ENCODE results near the gene SFXN5. TPM values are rescaled to one million over a fixed set of nuclear protein-coding genes. Genes with fewer than 3 reads are reported as not detected.

The SFXN5 gene
- total RNA-seq, 1 experiment from 2014 or later, result 31.3 TPM

DNA sequence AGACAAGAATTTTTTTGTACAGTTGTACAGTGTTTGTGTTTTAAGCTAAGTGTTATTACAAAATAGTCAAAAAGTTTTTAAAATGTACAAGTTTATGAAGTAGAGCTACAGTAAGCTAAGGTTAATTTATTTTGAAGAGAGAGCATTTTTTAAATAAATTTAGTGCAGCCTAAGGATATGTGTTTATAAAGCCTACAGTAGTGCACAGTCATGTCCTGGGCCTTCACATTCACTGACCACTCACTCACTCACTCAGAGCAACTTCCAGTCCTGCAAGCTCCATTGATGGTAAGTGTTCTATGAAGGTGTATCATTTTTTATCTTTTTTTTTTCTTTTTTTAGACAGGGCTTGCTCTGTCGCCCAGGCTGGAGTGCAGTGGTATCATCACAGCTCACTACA, 44.2 kb downstream of the SFXN5 start:
- POLR2A ChIA-PET, result no interaction called here
- Histone ChIP-seq H3K4me1 (peaks cover 20% of the 10 kb centered on the region), H3K36me3 (ENCODE audit: control insufficient read depth, insufficient read depth, low read length) (no peaks in the 10 kb centered on the region), H3K9me3 (no peaks in the 10 kb centered on the region), H3K4me3 (ENCODE audit: low read depth, low read length) (no peak overlapping the region), H3K27me3 (replicated peaks; ENCODE audit: control insufficient read depth, insufficient read depth, low read length) (no peaks in the 10 kb centered on the region)
- no peak overlapping the region for H3K4me3 Mint-ChIP-seq (ENCODE audit: unreplicated experiment)
- H3K9me3 Mint-ChIP-seq (ENCODE audit: unreplicated experiment), result no peaks in the 10 kb centered on the region
- no peaks in the 10 kb centered on the region for H3K27me3 Mint-ChIP-seq (ENCODE audit: insufficient read depth, unreplicated experiment)
- BruUV-seq (replicated peaks), result no TSS peak
- H3K27ac Mint-ChIP-seq (ENCODE audit: unreplicated experiment), result no peak overlapping the region
- DNase-seq, result no peak
- intact Hi-C loops (cut with micrococcal nuclease; ENCODE audit: unreplicated experiment), result no loop called here
- TF ChIP-seq, protein P1, sequence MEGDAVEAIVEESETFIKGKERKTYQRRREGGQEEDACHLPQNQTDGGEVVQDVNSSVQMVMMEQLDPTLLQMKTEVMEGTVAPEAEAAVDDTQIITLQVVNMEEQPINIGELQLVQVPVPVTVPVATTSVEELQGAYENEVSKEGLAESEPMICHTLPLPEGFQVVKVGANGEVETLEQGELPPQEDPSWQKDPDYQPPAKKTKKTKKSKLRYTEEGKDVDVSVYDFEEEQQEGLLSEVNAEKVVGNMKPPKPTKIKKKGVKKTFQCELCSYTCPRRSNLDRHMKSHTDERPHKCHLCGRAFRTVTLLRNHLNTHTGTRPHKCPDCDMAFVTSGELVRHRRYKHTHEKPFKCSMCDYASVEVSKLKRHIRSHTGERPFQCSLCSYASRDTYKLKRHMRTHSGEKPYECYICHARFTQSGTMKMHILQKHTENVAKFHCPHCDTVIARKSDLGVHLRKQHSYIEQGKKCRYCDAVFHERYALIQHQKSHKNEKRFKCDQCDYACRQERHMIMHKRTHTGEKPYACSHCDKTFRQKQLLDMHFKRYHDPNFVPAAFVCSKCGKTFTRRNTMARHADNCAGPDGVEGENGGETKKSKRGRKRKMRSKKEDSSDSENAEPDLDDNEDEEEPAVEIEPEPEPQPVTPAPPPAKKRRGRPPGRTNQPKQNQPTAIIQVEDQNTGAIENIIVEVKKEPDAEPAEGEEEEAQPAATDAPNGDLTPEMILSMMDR (IDR thresholded peaks at IDR 0.05; ENCODE audit: insufficient read depth in 1 of 2, low read depth in 1 of 2, low read length in 1 of 2, severe bottlenecking in 1 of 2, unreplicated experiment in 1 of 2), result no peak
- CTCF ChIA-PET, result no interaction called here
- H3K36me3 Mint-ChIP-seq (ENCODE audit: insufficient read depth, unreplicated experiment), result peaks cover 6% of the 10 kb centered on the region
- H3K4me1 Mint-ChIP-seq (ENCODE audit: low read depth, unreplicated experiment), result peaks cover 12% of the 10 kb centered on the region

DNA sequence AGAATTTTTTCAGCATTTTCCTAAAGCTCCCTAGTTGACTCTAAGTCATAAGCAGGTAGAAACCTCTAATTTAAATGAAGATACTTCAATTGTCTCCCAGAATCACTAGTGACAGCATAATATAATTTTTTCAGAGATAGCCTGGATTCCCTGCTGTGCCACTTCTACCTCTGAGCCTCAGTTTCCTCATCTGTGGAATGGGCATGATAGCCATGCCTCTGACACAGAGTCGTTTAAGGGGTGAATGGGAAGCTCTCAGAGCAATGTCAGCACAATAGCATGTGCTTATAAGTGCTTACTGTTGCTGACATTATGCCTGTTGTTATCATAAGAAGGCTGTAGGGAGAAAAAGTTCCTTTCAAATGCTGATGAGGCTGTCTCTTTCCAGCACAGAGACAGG, 48.0 kb downstream of the SFXN5 start:
- CTCF ChIA-PET, result no interaction called here
- Histone ChIP-seq H3K4me1 (peaks cover 16% of the 10 kb centered on the region), H3K27me3 (replicated peaks; ENCODE audit: control insufficient read depth, insufficient read depth, low read length) (no peaks in the 10 kb centered on the region), H3K4me3 (ENCODE audit: low read depth, low read length) (no peak overlapping the region), H3K36me3 (ENCODE audit: control insufficient read depth, insufficient read depth, low read length) (peaks cover 1% of the 10 kb centered on the region), H3K9me3 (no peaks in the 10 kb centered on the region)
- H3K4me1 Mint-ChIP-seq (ENCODE audit: low read depth, unreplicated experiment), result no peaks in the 10 kb centered on the region
- DNase-seq, result no peak
- intact Hi-C loops (cut with micrococcal nuclease; ENCODE audit: unreplicated experiment), result no loop called here
- H3K27me3 Mint-ChIP-seq (ENCODE audit: insufficient read depth, unreplicated experiment), result no peaks in the 10 kb centered on the region
- no peak overlapping the region for H3K4me3 Mint-ChIP-seq (ENCODE audit: unreplicated experiment)
- no TSS peak for BruUV-seq (replicated peaks)
- no peaks in the 10 kb centered on the region for H3K9me3 Mint-ChIP-seq (ENCODE audit: unreplicated experiment)
- TF ChIP-seq, protein P1 (IDR thresholded peaks at IDR 0.05; ENCODE audit: insufficient read depth in 1 of 2, low read depth in 1 of 2, low read length in 1 of 2, severe bottlenecking in 1 of 2, unreplicated experiment in 1 of 2), result no peak
- H3K36me3 Mint-ChIP-seq (ENCODE audit: insufficient read depth, unreplicated experiment), result peaks cover 6% of the 10 kb centered on the region
- POLR2A ChIA-PET, result no interaction called here
- H3K27ac Mint-ChIP-seq (ENCODE audit: unreplicated experiment), result no peak overlapping the region

DNA sequence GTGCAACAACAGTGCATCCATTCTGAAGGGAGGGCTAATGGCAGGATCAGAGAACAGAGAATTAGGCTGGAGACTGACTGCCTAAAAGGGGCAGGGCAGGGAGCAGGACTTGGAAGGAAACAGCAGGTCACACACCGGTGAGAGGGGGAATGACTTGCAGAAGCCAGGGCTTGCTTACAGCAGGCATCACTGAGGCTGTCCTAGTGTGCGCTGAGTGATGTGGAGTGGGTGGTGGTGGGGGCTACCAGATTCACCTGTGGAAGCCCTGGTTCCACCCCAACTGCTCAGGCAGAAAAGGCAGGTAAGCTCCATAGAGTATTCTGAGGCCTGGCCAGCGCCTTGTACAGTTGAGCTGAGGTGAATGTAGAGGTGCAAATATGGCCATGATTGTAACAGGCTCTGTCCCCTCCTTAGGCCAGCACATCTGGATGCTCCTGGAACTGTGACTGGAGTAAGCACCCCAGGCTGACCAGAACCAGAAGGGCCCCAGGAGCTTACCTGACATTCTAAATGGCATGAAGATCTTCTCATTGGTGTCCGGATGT, 49.4 kb downstream of the SFXN5 start:
- ChIA-PET POLR2A (no interaction called here), CTCF (interaction anchor here (0.6 kb wide), 1 partner anchor 211 kb away, joined by 5 read pairs; the partner anchor contains the start of gene PRADC1)
- Mint-ChIP-seq H3K27ac (ENCODE audit: unreplicated experiment) (no peak overlapping the region), H3K4me1 (ENCODE audit: low read depth, unreplicated experiment) (no peaks in the 10 kb centered on the region), H3K36me3 (ENCODE audit: insufficient read depth, unreplicated experiment) (peaks cover 6% of the 10 kb centered on the region), H3K4me3 (ENCODE audit: unreplicated experiment) (no peak overlapping the region), H3K9me3 (ENCODE audit: unreplicated experiment) (no peaks in the 10 kb centered on the region), H3K27me3 (ENCODE audit: insufficient read depth, unreplicated experiment) (no peaks in the 10 kb centered on the region)
- no TSS peak for BruUV-seq (replicated peaks)
- no peak overlapping the region for H3K4me3 ChIP-seq (ENCODE audit: low read depth, low read length)
- peaks cover 1% of the 10 kb centered on the region for H3K36me3 ChIP-seq (ENCODE audit: control insufficient read depth, insufficient read depth, low read length)
- peaks cover 16% of the 10 kb centered on the region for H3K4me1 ChIP-seq
- no peak for DNase-seq
- TF ChIP-seq, protein P1 (IDR thresholded peaks at IDR 0.05; ENCODE audit: insufficient read depth in 1 of 2, low read depth in 1 of 2, low read length in 1 of 2, severe bottlenecking in 1 of 2, unreplicated experiment in 1 of 2), result no peak
- no peaks in the 10 kb centered on the region for H3K9me3 ChIP-seq
- intact Hi-C loops (cut with micrococcal nuclease; ENCODE audit: unreplicated experiment), result no loop called here
- no peaks in the 10 kb centered on the region for H3K27me3 ChIP-seq (replicated peaks; ENCODE audit: control insufficient read depth, insufficient read depth, low read length)

Measured in Caco-2 (cell line).